Loucy (cell line): Measurements from ENCODE around the gene ATP8A1.

Experiments
- EZH2phosphoT487 ChIP-seq: fragments of 200-600 bp; IDR thresholded peaks from 2 replicates; pipeline ENCODE4 v1.6.1; 2018; ENCODE audit warnings: antibody characterized with exemption, mild to moderate bottlenecking, moderate library complexity, borderline replicate concordance
- TF ChIP-seq, protein P1 (sequence below): fragments of 200-600 bp; sonication (generic); conservative IDR thresholded peaks from 2 replicates; pipeline ENCODE4 v1.5.1; 2014; ENCODE audit warnings: mild to moderate bottlenecking, antibody characterized with exemption, low read length

DNA sequence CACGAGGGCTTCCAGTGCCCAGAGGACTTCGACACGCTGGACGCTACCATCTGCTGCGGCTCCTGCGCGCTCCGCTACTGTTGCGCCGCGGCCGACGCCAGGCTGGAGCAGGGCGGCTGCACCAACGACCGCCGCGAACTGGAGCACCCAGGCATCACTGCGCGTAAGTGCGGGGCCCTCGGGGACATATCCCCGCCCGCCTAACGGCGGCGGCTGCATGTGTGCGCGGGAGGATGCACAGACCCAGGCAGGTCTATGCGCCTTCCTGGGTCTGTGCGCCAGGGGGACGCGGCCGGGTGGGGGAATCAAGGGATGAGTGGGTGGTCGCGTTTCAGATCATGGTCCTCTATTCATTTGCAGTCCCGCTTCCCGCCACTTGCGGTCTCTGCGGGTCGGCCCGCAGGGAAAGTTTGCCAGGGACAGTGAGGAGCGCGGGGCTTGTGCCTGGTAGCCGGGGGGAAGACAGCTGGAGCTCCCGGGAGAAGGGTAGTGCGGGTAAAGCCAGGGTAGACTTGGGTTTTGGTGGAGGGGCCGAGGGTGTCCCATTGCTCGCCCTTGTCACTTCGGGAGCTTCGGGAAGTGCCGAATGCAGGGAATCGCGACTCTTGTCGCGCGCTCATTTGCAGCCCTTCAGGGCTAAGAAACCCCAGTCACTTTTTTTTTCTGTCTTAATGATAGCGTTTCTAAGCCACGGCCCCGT, 258.6 kb downstream of the ATP8A1 start:
- TF ChIP-seq, protein P1, sequence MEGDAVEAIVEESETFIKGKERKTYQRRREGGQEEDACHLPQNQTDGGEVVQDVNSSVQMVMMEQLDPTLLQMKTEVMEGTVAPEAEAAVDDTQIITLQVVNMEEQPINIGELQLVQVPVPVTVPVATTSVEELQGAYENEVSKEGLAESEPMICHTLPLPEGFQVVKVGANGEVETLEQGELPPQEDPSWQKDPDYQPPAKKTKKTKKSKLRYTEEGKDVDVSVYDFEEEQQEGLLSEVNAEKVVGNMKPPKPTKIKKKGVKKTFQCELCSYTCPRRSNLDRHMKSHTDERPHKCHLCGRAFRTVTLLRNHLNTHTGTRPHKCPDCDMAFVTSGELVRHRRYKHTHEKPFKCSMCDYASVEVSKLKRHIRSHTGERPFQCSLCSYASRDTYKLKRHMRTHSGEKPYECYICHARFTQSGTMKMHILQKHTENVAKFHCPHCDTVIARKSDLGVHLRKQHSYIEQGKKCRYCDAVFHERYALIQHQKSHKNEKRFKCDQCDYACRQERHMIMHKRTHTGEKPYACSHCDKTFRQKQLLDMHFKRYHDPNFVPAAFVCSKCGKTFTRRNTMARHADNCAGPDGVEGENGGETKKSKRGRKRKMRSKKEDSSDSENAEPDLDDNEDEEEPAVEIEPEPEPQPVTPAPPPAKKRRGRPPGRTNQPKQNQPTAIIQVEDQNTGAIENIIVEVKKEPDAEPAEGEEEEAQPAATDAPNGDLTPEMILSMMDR: no peak
- TF ChIP-seq EZH2phosphoT487: no peak
